Stimulated activated CD4-positive, alpha-beta T cell treated with anti-CD3 and anti-CD28 coated beads, Interleukin-4, amount 100 ng/mL, for 1 hour (primary cell): ENCODE data around the gene XPA.
"Not testable (repeated sequence)": the region's sequence is repeated elsewhere in the genome, so short reads cannot be mapped to it uniquely, and the experiment has no call there.

ENCODE experiments used
- DNase-seq: peaks from one replicate; pipeline ENCODE4 v3.0.0-alpha.2; 2020

XPA gene

GRCh38 chr9:97703437-97704344 lies 6.6 kb upstream of the XPA start:
- DNase-seq: no peak

- not testable (repeated sequence) for DNase-seq
Measured at GRCh38 chr9:97699824-97700223, 2.7 kb upstream of the XPA start.

GRCh38 chr9:97699281-97699680 lies 2.1 kb upstream of the XPA start:
- not testable (repeated sequence) for DNase-seq

- no peak for DNase-seq
Measured at GRCh38 chr9:97698865-97699264, 1.7 kb upstream of the XPA start.

- no peak for DNase-seq
Measured at GRCh38 chr9:97697837-97698236, 697 bp upstream of the XPA start.

- no peak for DNase-seq
Measured at GRCh38 chr9:97695995-97696802, 941 bp downstream of the XPA start.

- no peak for DNase-seq
Measured at GRCh38 chr9:97695390-97695789, 1.8 kb downstream of the XPA start.

- DNase-seq: no peak
Measured at GRCh38 chr9:97694769-97695168, 2.4 kb downstream of the XPA start.

GRCh38 chr9:97689401-97690180 lies 7.5 kb downstream of the XPA start:
- no peak for DNase-seq

GRCh38 chr9:97688654-97689053 lies 8.5 kb downstream of the XPA start:
- no peak for DNase-seq

- no peak for DNase-seq
Measured at GRCh38 chr9:97682242-97682641, 14.9 kb downstream of the XPA start.

GRCh38 chr9:97675655-97676054 lies 21.5 kb downstream of the XPA start:
- DNase-seq: no peak

GRCh38 chr9:97673922-97674321 lies 23.2 kb downstream of the XPA start:
- DNase-seq: no peak

- DNase-seq: no peak
Measured at GRCh38 chr9:97672403-97672802, 24.7 kb downstream of the XPA start.

- no peak for DNase-seq
Measured at GRCh38 chr9:97670586-97670985, 26.6 kb downstream of the XPA start.

- DNase-seq: peak; percentile 11
Measured at GRCh38 chr9:97668485-97668884, 28.7 kb downstream of the XPA start.

- no peak for DNase-seq
Measured at GRCh38 chr9:97666907-97667686, 30.0 kb downstream of the XPA start.

GRCh38 chr9:97665742-97666141 lies 31.4 kb downstream of the XPA start:
- no peak for DNase-seq

- DNase-seq: no peak
Measured at GRCh38 chr9:97660847-97661246, 36.3 kb downstream of the XPA start.

- no peak for DNase-seq
Measured at GRCh38 chr9:97660340-97660739, 36.8 kb downstream of the XPA start.

GRCh38 chr9:97659771-97660170 lies 37.4 kb downstream of the XPA start:
- DNase-seq: no peak

- no peak for DNase-seq
Measured at GRCh38 chr9:97658707-97659106, 38.4 kb downstream of the XPA start.
